Activated CD4-positive, alpha-beta T cell treated with anti-CD3 and anti-CD28 coated beads for 36 hours (primary cell): Measurements from ENCODE around the gene NMRK1. TPM values are rescaled to one million over a fixed set of nuclear protein-coding genes. Genes with fewer than 3 reads are reported as not detected.
A peak's percentile ranks its signal among the peaks of the same experiment; 100 is the strongest.

ENCODE experiments used
- ATAC-seq: fragments of 200-7000 bp; cut with Tn5 transposase; one replicate; pipeline ENCODE4 v1.10.0; 2021; ENCODE audit warnings: mild to moderate bottlenecking, moderate library complexity
- CTCF ChIA-PET: fragments of 350-600 bp; sonication (Branson Sonifier 250); formaldehyde crosslinking; loops from one replicate; lab custom pipeline; 2021; ENCODE audit warnings: antibody characterized with exemption; lab: Charles Lee
- POLR2A ChIA-PET: fragments of 350-600 bp; sonication (Branson Sonifier 250); formaldehyde crosslinking; loops from one replicate; lab custom pipeline; 2021; ENCODE audit warnings: antibody characterized with exemption, inconsistent platforms; lab: Charles Lee
- DNase-seq: peaks from one replicate; pipeline ENCODE4 v3.0.0-alpha.2; 2020
- H3K27ac Mint-ChIP-seq: one replicate; pipeline ENCODE4 v1.8.0; 2021; ENCODE audit warnings: mixed read lengths
- H3K27me3 Mint-ChIP-seq: one replicate; pipeline ENCODE4 v1.8.0; 2021; ENCODE audit warnings: mixed read lengths
- H3K36me3 Mint-ChIP-seq: one replicate; pipeline ENCODE4 v1.8.0; 2021; ENCODE audit warnings: low read depth, mixed read lengths
- H3K4me1 Mint-ChIP-seq: one replicate; pipeline ENCODE4 v1.8.0; 2021; ENCODE audit warnings: mixed read lengths
- H3K4me3 Mint-ChIP-seq: one replicate; pipeline ENCODE4 v1.8.0; 2021; ENCODE audit warnings: mild to moderate bottlenecking, moderate library complexity, mixed read lengths
- H3K9me3 Mint-ChIP-seq: one replicate; pipeline ENCODE4 v1.8.0; 2021; ENCODE audit warnings: low read depth, mixed read lengths
- intact Hi-C, 2 experiments: fragments of 100-400 bp; cut with DNase I in 1 of 2; cut with micrococcal nuclease in 1 of 2; formaldehyde crosslinking; loops; one replicate each; pipeline versions ENCODE4 v1.14.2 to v1.15.1; 2022 to 2024; cut with DNase I, micrococcal nuclease
- total RNA-seq, 2 experiments: library from RNA; stranded (reverse); gene quantifications; one replicate each; pipeline ENCODE4 v1.2.3, GENCODE V29; 2021

The NMRK1 gene
- total RNA-seq, 2 experiments from 2014 or later = 20.9 to 29.2 TPM

DNA sequence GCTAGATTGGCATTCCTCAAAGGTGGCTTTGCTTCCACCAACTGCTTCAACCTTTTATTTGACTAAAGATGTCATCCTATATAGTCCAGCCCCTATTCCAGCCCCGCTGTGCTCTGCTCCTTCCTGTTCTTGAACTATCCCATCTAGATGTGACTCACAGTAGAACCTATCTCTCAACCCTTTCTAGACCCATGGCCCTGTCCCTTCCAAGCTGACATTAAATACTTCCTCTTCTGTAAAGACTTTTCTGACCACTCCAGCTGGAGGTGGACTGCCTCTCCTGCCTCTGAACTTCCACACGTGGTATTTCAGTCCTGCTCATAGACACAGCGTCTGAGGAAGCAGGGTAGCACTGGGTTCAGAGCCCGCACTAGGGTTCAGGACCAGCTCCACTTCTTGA is 32.7 kb upstream of the NMRK1 start:
- CTCF ChIA-PET = interaction anchor here (0.7 to 1.2 kb wide), 2 partner anchors 45 to 71 kb away, joined by 3 to 4 read pairs; no protein-coding TSS in a partner anchor
- H3K4me3 Mint-ChIP-seq = no peak overlapping the region

DNA sequence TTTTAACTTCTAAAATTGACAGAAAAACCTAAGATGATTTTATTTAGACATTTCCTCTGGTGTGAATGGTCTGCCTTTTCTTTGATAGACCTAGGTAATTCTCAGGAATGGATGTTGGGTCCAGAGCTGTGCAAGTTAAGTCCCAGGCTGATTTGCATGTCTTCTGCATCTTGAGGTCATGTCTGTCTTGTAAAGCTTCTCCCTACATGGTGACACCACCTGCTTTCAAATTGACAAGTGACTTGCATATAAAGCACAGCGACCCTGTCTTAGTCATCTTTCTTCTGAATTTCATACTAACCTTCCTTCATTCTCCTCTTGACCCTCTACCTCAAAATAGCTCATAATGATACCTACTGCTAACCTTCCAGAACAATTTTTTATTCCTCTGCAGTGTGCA is 29.6 kb upstream of the NMRK1 start:
- ChIA-PET POLR2A (interaction anchor here (0.6 to 1.4 kb wide), 3 partner anchors 31 to 105 kb away, joined by 4 to 6 read pairs (median 4); no protein-coding TSS in a partner anchor), CTCF (interaction anchor here (0.8 to 1.4 kb wide), 4 partner anchors 16 to 40 kb away, joined by 3 to 4 read pairs (median 3); no protein-coding TSS in a partner anchor)
- Mint-ChIP-seq H3K4me3 (no peak overlapping the region), H3K36me3 (peaks cover 53% of the 10 kb centered on the region), H3K4me1 (peaks cover 63% of the 10 kb centered on the region), H3K27ac (peak overlapping the region; percentile 68), H3K9me3 (peaks cover 9% of the 10 kb centered on the region), H3K27me3 (no peaks in the 10 kb centered on the region)
- DNase-seq (no peak), ATAC-seq (peak; percentile 90)
- intact Hi-C loops = loop anchor here (1.0 to 2.0 kb wide), 3 partner anchors 29 to 35 kb away; partner anchors contain the start of genes NMRK1 (in 1 of the 2) and OSTF1 (in 1 of the 2)

More for the DNA sequence above, 32.7 kb upstream of the NMRK1 start:
- POLR2A ChIA-PET = no interaction called here
- Mint-ChIP-seq H3K27me3 (no peaks in the 10 kb centered on the region), H3K4me1 (peaks cover 64% of the 10 kb centered on the region), H3K27ac (peak overlapping the region; percentile 48), H3K9me3 (peaks cover 9% of the 10 kb centered on the region), H3K36me3 (peaks cover 53% of the 10 kb centered on the region)
- ATAC-seq (no peak), DNase-seq (no peak)
- intact Hi-C loops = no loop called here

DNA sequence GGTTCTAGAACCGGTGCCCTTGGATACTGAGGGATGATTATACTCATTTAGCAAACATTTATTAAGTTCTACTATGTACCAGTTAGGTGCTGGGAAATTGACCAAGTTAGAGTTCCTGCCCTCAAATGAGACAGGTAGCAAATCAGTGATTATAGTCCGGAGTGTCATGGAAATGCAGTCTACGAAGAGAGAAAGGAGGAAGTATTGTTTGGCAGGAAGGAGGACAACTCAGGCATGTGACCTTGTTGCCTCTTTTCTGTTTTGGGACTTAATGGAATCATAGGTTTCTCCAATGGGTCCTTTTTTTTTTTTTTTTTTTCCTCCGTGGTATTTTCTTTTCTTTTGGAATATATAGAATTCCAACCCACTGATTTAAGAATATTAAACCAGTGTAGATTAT is 28.4 kb upstream of the NMRK1 start:
- H3K9me3 Mint-ChIP-seq = peaks cover 9% of the 10 kb centered on the region
- peaks cover 66% of the 10 kb centered on the region for H3K4me1 Mint-ChIP-seq
- ChIA-PET POLR2A (no interaction called here), CTCF (interaction anchor here (0.6 to 1.4 kb wide), 2 partner anchors 15 to 21 kb away, joined by 3 to 4 read pairs; no protein-coding TSS in a partner anchor)
- DNase-seq (no peak), ATAC-seq (no peak)
- peaks cover 45% of the 10 kb centered on the region for H3K36me3 Mint-ChIP-seq
- intact Hi-C loops = loop anchor here in 1 of 2 experiments (2.0 kb wide), 1 partner anchor 28 kb away; the partner anchor contains the start of genes NMRK1 and OSTF1
- H3K27ac Mint-ChIP-seq = no peak overlapping the region
- no peaks in the 10 kb centered on the region for H3K27me3 Mint-ChIP-seq
- no peak overlapping the region for H3K4me3 Mint-ChIP-seq

DNA sequence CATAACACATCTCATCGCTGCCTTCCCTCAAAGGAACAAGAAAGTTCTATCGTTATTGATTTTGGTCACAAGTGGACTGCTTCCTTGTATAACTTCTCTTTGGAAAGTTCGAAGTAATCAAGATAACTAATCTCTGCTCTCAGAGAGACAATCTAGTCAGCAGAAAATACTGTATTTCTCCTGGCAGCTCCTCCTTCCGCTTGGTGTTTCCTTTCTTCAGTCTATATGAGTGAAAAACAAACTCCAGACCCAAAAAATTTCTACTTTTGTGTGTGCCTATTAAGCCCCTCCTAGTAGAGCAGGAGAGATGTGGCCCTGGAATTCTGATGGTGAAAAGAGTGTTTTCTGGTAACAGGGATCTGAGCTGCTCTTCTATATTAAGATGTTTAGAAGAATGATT is 24.8 kb upstream of the NMRK1 start:
- POLR2A ChIA-PET = no interaction called here
- no peak for ATAC-seq
- H3K27ac Mint-ChIP-seq = no peak overlapping the region
- DNase-seq = no peak
- H3K9me3 Mint-ChIP-seq = peaks cover 2% of the 10 kb centered on the region
- CTCF ChIA-PET = interaction anchor here (1.0 kb wide), 1 partner anchor 9 kb away, joined by 3 read pairs; no protein-coding TSS in a partner anchor
- H3K27me3 Mint-ChIP-seq = no peaks in the 10 kb centered on the region
- peaks cover 14% of the 10 kb centered on the region for H3K36me3 Mint-ChIP-seq
- H3K4me3 Mint-ChIP-seq = no peak overlapping the region
- intact Hi-C loops = no loop called here
- H3K4me1 Mint-ChIP-seq = peaks cover 62% of the 10 kb centered on the region

DNA sequence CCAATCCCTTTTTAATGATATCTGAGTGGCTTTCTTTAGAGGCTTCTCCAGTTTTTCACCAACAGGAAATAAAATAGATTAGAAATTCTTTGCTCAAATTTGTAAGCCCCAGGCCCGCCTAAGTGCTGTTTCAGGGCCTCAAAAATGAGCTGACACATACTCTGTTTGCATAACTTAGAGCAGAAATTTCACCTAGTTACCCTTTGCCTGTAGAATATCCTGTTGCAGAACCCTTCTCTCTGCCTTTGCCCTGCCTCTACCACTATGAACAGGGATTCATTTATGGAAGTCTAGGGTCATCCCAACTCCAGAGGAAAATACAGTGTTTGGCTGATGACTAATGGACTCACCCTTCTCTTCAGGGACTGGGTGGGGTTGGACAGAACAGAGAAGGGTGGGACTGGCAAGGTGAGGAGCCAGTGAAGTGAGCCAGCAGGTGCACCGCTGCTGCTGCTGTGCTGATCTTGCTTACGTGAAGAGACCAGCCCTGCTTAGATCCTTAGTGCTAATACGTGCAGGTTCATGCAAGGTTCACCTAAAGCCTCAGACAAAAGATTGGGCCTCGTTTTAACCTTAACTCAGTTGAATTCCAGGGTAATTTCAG is 23.2 kb upstream of the NMRK1 start:
- Mint-ChIP-seq H3K4me3 (no peak overlapping the region), H3K36me3 (peaks cover 7% of the 10 kb centered on the region), H3K27ac (no peak overlapping the region), H3K4me1 (peaks cover 59% of the 10 kb centered on the region), H3K9me3 (no peaks in the 10 kb centered on the region), H3K27me3 (no peaks in the 10 kb centered on the region)
- POLR2A ChIA-PET = no interaction called here
- ATAC-seq = peak; percentile 42
- DNase-seq = no peak
- CTCF ChIA-PET = interaction anchor here (0.6 to 0.9 kb wide), 2 partner anchors 10 to 74 kb away, joined by 3 read pairs; no protein-coding TSS in a partner anchor
- intact Hi-C loops = no loop called here

DNA sequence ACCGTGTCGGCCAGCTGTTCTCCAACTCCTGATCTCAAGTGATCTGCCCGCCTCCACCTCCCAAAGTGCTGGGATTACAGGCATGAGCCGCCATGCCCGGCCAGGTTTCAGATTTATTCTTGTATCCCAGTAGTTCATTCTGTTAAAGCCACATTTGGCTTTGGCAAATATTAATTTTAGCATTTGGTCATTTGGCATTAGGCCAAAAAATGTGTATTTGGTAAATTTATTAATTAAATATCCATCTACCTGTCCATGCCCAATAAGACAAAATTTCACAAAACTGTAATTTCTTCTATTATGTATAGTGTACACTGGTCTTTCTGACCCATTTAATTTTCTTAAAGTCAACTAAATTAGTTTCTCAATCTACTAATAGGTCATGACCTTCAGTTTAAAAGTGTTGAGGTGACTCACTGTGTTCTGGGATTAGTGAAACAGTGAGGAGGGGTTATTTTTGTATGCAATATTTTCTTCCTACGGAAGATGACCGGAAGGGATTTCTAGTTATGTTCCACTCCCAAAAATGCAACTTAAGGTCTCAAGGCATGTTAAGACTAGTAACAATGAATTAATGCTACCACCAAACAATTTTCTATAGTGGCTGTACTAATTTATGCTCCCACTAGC is 21.4 kb upstream of the NMRK1 start:
- no peak for DNase-seq
- ATAC-seq = no peak
- Mint-ChIP-seq H3K9me3 (no peaks in the 10 kb centered on the region), H3K27me3 (no peaks in the 10 kb centered on the region), H3K36me3 (peaks cover 7% of the 10 kb centered on the region), H3K27ac (no peak overlapping the region), H3K4me1 (peaks cover 73% of the 10 kb centered on the region), H3K4me3 (no peak overlapping the region)
- intact Hi-C loops = no loop called here
- ChIA-PET CTCF (no interaction called here), POLR2A (no interaction called here)

DNA sequence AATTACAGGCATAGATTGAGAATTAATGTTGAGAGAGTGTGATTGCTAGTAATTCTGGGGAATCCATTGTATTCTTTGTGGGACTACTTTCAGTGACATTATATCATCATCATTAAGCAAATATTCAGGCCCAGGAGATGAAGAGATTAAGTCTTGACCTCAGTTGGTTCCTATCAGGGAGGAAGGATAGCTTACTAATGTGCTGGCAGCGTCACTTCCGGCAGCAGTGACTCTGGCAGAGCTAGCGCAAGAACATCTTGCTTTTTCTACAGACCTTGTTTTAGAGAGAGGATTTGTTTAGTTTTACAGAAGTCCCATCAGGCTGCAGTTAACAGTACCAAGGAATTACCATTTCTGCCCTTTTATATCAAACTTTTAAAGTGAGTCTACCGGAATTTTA is 20.6 kb upstream of the NMRK1 start:
- Mint-ChIP-seq H3K27ac (no peak overlapping the region), H3K4me1 (peaks cover 70% of the 10 kb centered on the region), H3K27me3 (no peaks in the 10 kb centered on the region), H3K36me3 (peaks cover 7% of the 10 kb centered on the region), H3K4me3 (no peak overlapping the region), H3K9me3 (no peaks in the 10 kb centered on the region)
- POLR2A ChIA-PET = no interaction called here
- intact Hi-C loops = no loop called here
- DNase-seq = no peak
- CTCF ChIA-PET = no interaction called here
- peak; percentile 37 for ATAC-seq

DNA sequence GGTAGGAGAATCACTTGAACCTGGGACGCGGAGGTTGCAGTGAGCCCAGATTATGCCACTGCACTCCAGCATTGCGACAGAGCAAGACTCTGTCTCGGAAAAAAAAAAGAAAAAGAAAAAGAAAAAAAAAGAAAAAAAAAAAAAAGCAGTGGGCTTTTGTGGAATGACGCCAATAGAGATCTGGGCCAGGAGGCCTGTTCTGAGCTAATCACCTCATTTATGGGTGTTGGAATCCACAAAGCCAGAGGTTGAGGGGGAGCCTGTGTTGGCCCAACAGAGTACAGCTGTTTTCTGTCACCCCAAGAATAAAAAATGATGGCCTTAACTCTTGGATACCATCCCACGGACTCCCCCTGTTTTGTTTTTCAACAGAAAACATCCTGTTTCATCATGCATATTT is 18.9 kb upstream of the NMRK1 start:
- no peak overlapping the region for H3K4me3 Mint-ChIP-seq
- CTCF ChIA-PET = interaction anchor here (0.6 to 1.0 kb wide), 2 partner anchors 8 to 15 kb away, joined by 3 to 7 read pairs; no protein-coding TSS in a partner anchor
- H3K9me3 Mint-ChIP-seq = no peaks in the 10 kb centered on the region
- no peak overlapping the region for H3K27ac Mint-ChIP-seq
- intact Hi-C loops = no loop called here
- peaks cover 12% of the 10 kb centered on the region for H3K36me3 Mint-ChIP-seq
- POLR2A ChIA-PET = no interaction called here
- peaks cover 69% of the 10 kb centered on the region for H3K4me1 Mint-ChIP-seq
- ATAC-seq (no peak), DNase-seq (no peak)
- no peaks in the 10 kb centered on the region for H3K27me3 Mint-ChIP-seq

DNA sequence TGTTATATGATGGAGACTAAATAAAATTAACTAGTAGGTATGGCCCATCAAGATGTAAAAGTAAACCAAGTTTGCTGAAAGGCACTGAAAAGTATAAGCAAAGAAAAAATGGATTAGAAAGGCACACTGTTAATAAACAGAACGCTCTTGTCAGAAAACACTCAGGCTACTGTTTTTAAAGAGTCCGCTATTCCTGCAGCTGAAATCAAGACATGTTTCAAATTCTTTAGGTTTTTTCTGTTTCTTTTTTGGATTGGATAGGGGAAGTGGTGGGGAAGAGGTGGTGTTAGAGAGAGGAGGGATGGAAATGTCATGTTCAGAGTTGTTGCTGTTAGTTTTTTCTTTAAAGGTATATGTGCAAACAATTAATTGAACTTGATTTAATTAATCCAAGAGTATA is 17.9 kb upstream of the NMRK1 start:
- Mint-ChIP-seq H3K27ac (peak overlapping the region; percentile 59), H3K4me3 (no peak overlapping the region), H3K4me1 (peaks cover 71% of the 10 kb centered on the region), H3K9me3 (no peaks in the 10 kb centered on the region), H3K27me3 (no peaks in the 10 kb centered on the region), H3K36me3 (peaks cover 17% of the 10 kb centered on the region)
- DNase-seq (no peak), ATAC-seq (no peak)
- ChIA-PET POLR2A (no interaction called here), CTCF (interaction anchor here (1.1 kb wide), 1 partner anchor 21 kb away, joined by 3 read pairs; no protein-coding TSS in a partner anchor)
- intact Hi-C loops = no loop called here

DNA sequence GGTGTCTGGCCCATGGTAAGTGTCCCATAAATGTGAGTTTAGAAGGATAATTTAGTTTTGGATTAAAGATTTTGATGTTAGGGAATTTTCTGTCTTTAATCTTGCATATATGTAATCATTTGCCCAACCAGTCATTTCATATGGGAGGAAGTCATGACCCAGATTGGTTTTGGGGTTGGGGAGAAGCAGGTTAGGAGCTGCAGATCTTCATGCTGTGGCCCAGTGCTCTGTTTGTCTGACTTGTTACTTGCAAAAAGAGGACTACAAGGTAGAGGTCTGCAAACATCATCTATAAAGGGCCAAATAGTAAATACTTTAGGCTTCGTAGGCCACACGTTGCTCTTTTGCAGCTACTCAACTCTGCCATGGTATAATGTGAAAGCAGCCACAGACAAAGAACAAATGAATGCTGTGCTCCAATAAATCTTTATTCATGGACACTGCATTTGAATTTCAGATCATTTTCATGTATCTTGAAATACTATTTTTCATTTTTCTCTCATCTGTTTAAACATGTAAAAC is 17.1 kb upstream of the NMRK1 start:
- ChIA-PET POLR2A (no interaction called here), CTCF (interaction anchor here (1.1 to 1.2 kb wide), 2 partner anchors 22 to 81 kb away, joined by 3 to 7 read pairs; no protein-coding TSS in a partner anchor)
- Mint-ChIP-seq H3K27me3 (no peaks in the 10 kb centered on the region), H3K27ac (no peak overlapping the region), H3K9me3 (no peaks in the 10 kb centered on the region), H3K4me3 (no peak overlapping the region), H3K4me1 (peaks cover 64% of the 10 kb centered on the region), H3K36me3 (peaks cover 18% of the 10 kb centered on the region)
- ATAC-seq (no peak), DNase-seq (no peak)
- intact Hi-C loops = no loop called here

DNA sequence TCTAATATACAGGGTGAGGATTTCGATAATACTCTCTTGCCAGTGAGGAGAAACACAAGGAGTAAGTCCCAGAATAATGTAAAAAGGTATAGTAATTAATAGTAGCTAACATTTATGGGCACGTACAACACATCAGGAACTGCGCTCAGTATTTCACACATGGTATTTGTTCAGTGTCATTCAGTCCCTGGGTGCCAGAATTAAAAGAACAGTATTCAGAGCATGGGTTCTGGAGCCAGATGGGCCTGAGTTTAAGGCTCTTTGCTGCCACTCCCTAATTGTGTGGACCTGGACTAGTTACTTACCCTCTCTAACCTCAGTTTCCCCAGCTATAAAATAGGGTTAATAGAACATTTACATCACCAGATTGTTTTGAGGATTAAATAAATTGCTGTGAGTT is 16.7 kb upstream of the NMRK1 start:
- POLR2A ChIA-PET = no interaction called here
- Mint-ChIP-seq H3K4me1 (peaks cover 60% of the 10 kb centered on the region), H3K27ac (peak overlapping the region; percentile 2), H3K27me3 (no peaks in the 10 kb centered on the region), H3K36me3 (peaks cover 18% of the 10 kb centered on the region), H3K4me3 (no peak overlapping the region), H3K9me3 (no peaks in the 10 kb centered on the region)
- CTCF ChIA-PET = interaction anchor here (0.7 to 2.3 kb wide), 3 partner anchors 11 to 81 kb away, joined by 3 to 7 read pairs (median 7); partner anchors contain the start of gene NMRK1
- no peak for ATAC-seq
- DNase-seq = no peak
- intact Hi-C loops = no loop called here
